GM23338 (cell line): ENCODE results near the gene NPSR1. TPM values are rescaled to one million over a fixed set of nuclear protein-coding genes. Genes with fewer than 3 reads are reported as not detected.
"Not testable (repeated sequence)": the region's sequence is repeated elsewhere in the genome, so short reads cannot be mapped to it uniquely, and the experiment has no call there.

Source experiments
- ATAC-seq: fragments of 200-7000 bp; cut with Tn5 transposase; 3 replicates; pipeline ENCODE4 v1.9.1; 2020
- DNase-seq: peaks from one replicate; pipeline ENCODE4 v3.0.0-alpha.2; 2015; ENCODE audit warnings: low spot score
- H2AFZ ChIP-seq: fragments of 200-600 bp; sonication (generic); 2 replicates; pipeline ENCODE4 v1.8.0; 2016; ENCODE audit warnings: antibody characterized with exemption, mild to moderate bottlenecking, moderate library complexity
- H3F3A ChIP-seq: fragments of 200-600 bp; sonication (generic); replicated peaks from 2 replicates; pipeline ENCODE4 v1.8.0; 2017; ENCODE audit warnings: antibody characterized with exemption, mixed run types, low read depth
- H3K27ac ChIP-seq: fragments of 200-600 bp; sonication (generic); 2 replicates; pipeline ENCODE4 v1.6.1; 2016; ENCODE audit warnings: low read depth
- H3K27me3 ChIP-seq: fragments of 200-600 bp; sonication (generic); 2 replicates; pipeline ENCODE4 v1.8.0; 2016; ENCODE audit warnings: mild to moderate bottlenecking, mixed run types, moderate library complexity; ENCODE audit not compliant: insufficient read depth
- H3K36me3 ChIP-seq: fragments of 200-600 bp; sonication (generic); 2 replicates; pipeline ENCODE4 v1.8.0; 2016; ENCODE audit warnings: mild to moderate bottlenecking; ENCODE audit not compliant: insufficient read depth
- H3K4me1 ChIP-seq: fragments of 200-600 bp; sonication (generic); 2 replicates; pipeline ENCODE4 v1.8.0; 2016; ENCODE audit warnings: mild to moderate bottlenecking, moderate library complexity; ENCODE audit not compliant: insufficient read depth
- H3K4me2 ChIP-seq: fragments of 200-600 bp; sonication (generic); 2 replicates; pipeline ENCODE4 v1.7.1; 2017; ENCODE audit warnings: mixed run types
- H3K4me3 ChIP-seq: fragments of 200-600 bp; sonication (generic); 2 replicates; pipeline ENCODE4 v1.6.1; 2016; ENCODE audit warnings: mixed run types
- H3K79me2 ChIP-seq: fragments of 200-600 bp; sonication (generic); replicated peaks from 2 replicates; pipeline ENCODE4 v1.8.0; 2017; ENCODE audit warnings: mild to moderate bottlenecking; ENCODE audit not compliant: insufficient read depth
- H3K9me2 ChIP-seq: fragments of 200-600 bp; sonication (generic); 2 replicates; pipeline ENCODE4 v1.8.0; 2017; ENCODE audit not compliant: insufficient read depth
- H4K20me1 ChIP-seq: fragments of 200-600 bp; sonication (generic); replicated peaks from 2 replicates; pipeline ENCODE4 v1.8.0; 2017; ENCODE audit warnings: mild to moderate bottlenecking; ENCODE audit not compliant: insufficient read depth
- H3K27ac Mint-ChIP-seq: 2 replicates; pipeline ENCODE4 v1.8.0; 2020; ENCODE audit warnings: inconsistent platforms, mild to moderate bottlenecking, moderate library complexity, mixed read lengths
- H3K27me3 Mint-ChIP-seq: 3 replicates; pipeline ENCODE4 v1.8.0; 2022; ENCODE audit warnings: low read depth, mild to moderate bottlenecking, moderate library complexity, mixed read lengths, inconsistent platforms; ENCODE audit not compliant: insufficient read depth, poor library complexity
- H3K36me3 Mint-ChIP-seq: 3 replicates; pipeline ENCODE4 v1.8.0; 2021; ENCODE audit warnings: low read depth, mild to moderate bottlenecking, inconsistent platforms, moderate library complexity, mixed read lengths
- H3K4me1 Mint-ChIP-seq: 3 replicates; pipeline ENCODE4 v1.8.0; 2020; ENCODE audit warnings: mild to moderate bottlenecking, inconsistent platforms, mixed read lengths
- H3K4me3 Mint-ChIP-seq: 3 replicates; pipeline ENCODE4 v1.8.0; 2021; ENCODE audit warnings: moderate library complexity, mild to moderate bottlenecking, inconsistent platforms, mixed read lengths
- H3K9me3 Mint-ChIP-seq: 3 replicates; pipeline ENCODE4 v1.8.0; 2020; ENCODE audit warnings: moderate library complexity, mild to moderate bottlenecking, inconsistent platforms, mixed read lengths
- CREB1 ChIP-seq: fragments of 250-450 bp; sonication (Bioruptor Pico); IDR thresholded peaks from 2 replicates; pipeline ENCODE4 v1.5.0; 2020; ENCODE audit warnings: low read depth, mild to moderate bottlenecking, moderate library complexity
- CTCF ChIP-seq, 2 experiments: fragments of 200-600 bp in 1 of 2; sonication (generic) in 1 of 2; conservative IDR thresholded peaks; 2 replicates each; pipeline versions ENCODE4 v1.5.1 to v1.6.1; 2016 to 2017; ENCODE audit warnings: antibody characterized with exemption in 2 of 2, low read depth in 2 of 2, mild to moderate bottlenecking in 2 of 2, moderate library complexity in 1 of 2
- EZH2 ChIP-seq: fragments of 200-600 bp; sonication (generic); IDR thresholded peaks from one replicate; pipeline ENCODE4 v1.8.0; 2017; ENCODE audit warnings: antibody characterized with exemption, mild to moderate bottlenecking, low read depth; ENCODE audit not compliant: unreplicated experiment
- EZH2phosphoT487 ChIP-seq: fragments of 200-600 bp; sonication (generic); IDR thresholded peaks from one replicate; pipeline ENCODE4 v1.8.1; 2018; ENCODE audit warnings: antibody characterized with exemption; ENCODE audit not compliant: unreplicated experiment
- JUNB ChIP-seq: IDR thresholded peaks from one replicate; pipeline ENCODE4 v1.6.1; 2016; ENCODE audit warnings: antibody characterized with exemption; ENCODE audit not compliant: unreplicated experiment
- NANOG ChIP-seq: IDR thresholded peaks from 2 replicates; pipeline ENCODE4 v1.6.1; 2016; ENCODE audit warnings: antibody characterized with exemption, borderline replicate concordance
- POLR2AphosphoS5 ChIP-seq: IDR thresholded peaks from 2 replicates; pipeline ENCODE4 v1.6.1; 2016; ENCODE audit warnings: antibody characterized with exemption, low read depth
- REST ChIP-seq: IDR thresholded peaks from one replicate; pipeline ENCODE4 v1.6.1; 2018; ENCODE audit warnings: antibody characterized with exemption; ENCODE audit not compliant: unreplicated experiment
- ZNF114 ChIP-seq: fragments of 250-450 bp; sonication (Bioruptor Pico); IDR thresholded peaks from 2 replicates; pipeline ENCODE4 v1.5.0; 2020; ENCODE audit warnings: mild to moderate bottlenecking, moderate library complexity
- polyA plus RNA-seq: library from polyadenylated mRNA; unstranded; fragments of >200 nt; fragmentation: Nextera tagmentation; extraction: Ambion mirVana; gene quantifications from 2 replicates; pipeline ENCODE4 v1.2.1, GENCODE V29; 2016
- total RNA-seq: library from RNA; depleted of rRNA; stranded (reverse); fragments of >200 nt; shearing (Covaris generic); gene quantifications from 2 replicates; pipeline ENCODE4 v1.2.3, GENCODE V29; 2014

NPSR1 gene
- total and polyA plus RNA-seq, 2 experiments from 2014 or later = not detected

- H3K79me2 ChIP-seq, H3K9me2 ChIP-seq, H3K27ac ChIP-seq, H3K4me2 ChIP-seq, H3F3A ChIP-seq, H4K20me1 ChIP-seq, H3K4me3 Mint-ChIP-seq, H2AFZ ChIP-seq, H3K4me3 ChIP-seq, ATAC-seq, H3K27ac Mint-ChIP-seq, H3K27me3 Mint-ChIP-seq, DNase-seq, H3K36me3 ChIP-seq, H3K27me3 ChIP-seq: not testable (repeated sequence)
- Mint-ChIP-seq H3K36me3 (peaks cover 18% of the 10 kb centered on the region), H3K9me3 (peaks cover 29% of the 10 kb centered on the region), H3K4me1 (peaks cover 37% of the 10 kb centered on the region)
- peaks cover 18% of the 10 kb centered on the region; the same call in 1 of the 2 replicates for H3K4me1 ChIP-seq
Observed at GRCh38 chr7:34878944-34879735, 221.1 kb downstream of the NPSR1 start.

- Histone ChIP-seq H3K79me2 (no peaks in the 10 kb centered on the region), H3K9me2 (0 out of 2 replicates have a peak, but pooled peaks cover 9% of the 10 kb centered on the region), H3F3A (no peaks in the 10 kb centered on the region), H3K4me3 (no peak overlapping the region), H3K27ac (0 out of 2 replicates have a peak overlapping the region, but pooled peaks have one; percentile 26), H3K4me1 (peaks cover 18% of the 10 kb centered on the region; the same call in 1 of the 2 replicates), H3K36me3 (peaks cover 8% of the 10 kb centered on the region; the same call in 1 of the 2 replicates), H2AFZ (0 out of 2 replicates have a peak overlapping the region, but pooled peaks have one; percentile 0), H3K27me3 (no peaks in the 10 kb centered on the region), H4K20me1 (no peaks in the 10 kb centered on the region), H3K4me2 (peak overlapping the region; percentile 35; the same call in 1 of the 2 replicates)
- H3K36me3 Mint-ChIP-seq = peaks cover 18% of the 10 kb centered on the region
- H3K27ac Mint-ChIP-seq = 0 out of 2 replicates have a peak overlapping the region, but pooled peaks have one; percentile 24
- peaks cover 7% of the 10 kb centered on the region for H3K27me3 Mint-ChIP-seq
- H3K9me3 Mint-ChIP-seq = peaks cover 34% of the 10 kb centered on the region
- H3K4me1 Mint-ChIP-seq = peaks cover 36% of the 10 kb centered on the region
- TF ChIP-seq EZH2phosphoT487 (no peak), CTCF (conservative IDR thresholded peaks at IDR 0.05; ENCODE audit: low read depth in 2 of 2) (no peak), ZNF114 (CRISPR knock-in tag) (no peak), NANOG (no peak), CREB1 (no peak), POLR2AphosphoS5 (no peak), REST (no peak), EZH2 (no peak), JUNB (no peak)
- ATAC-seq (no peak), DNase-seq (no peak)
- no peak overlapping the region for H3K4me3 Mint-ChIP-seq
Observed at GRCh38 chr7:34879871-34880270, 221.9 kb downstream of the NPSR1 start.

GRCh38 chr7:34883855-34884254 is 225.8 kb downstream of the NPSR1 start:
- H3K9me3 Mint-ChIP-seq = peaks cover 44% of the 10 kb centered on the region
- H3K27ac ChIP-seq, H3K4me3 ChIP-seq, H2AFZ ChIP-seq, H3K4me2 ChIP-seq, H3F3A ChIP-seq, H3K4me3 Mint-ChIP-seq, H3K27ac Mint-ChIP-seq, ATAC-seq, H3K36me3 ChIP-seq, H3K27me3 Mint-ChIP-seq, H3K27me3 ChIP-seq, H4K20me1 ChIP-seq, H3K79me2 ChIP-seq, DNase-seq: not testable (repeated sequence)
- H3K36me3 Mint-ChIP-seq = peaks cover 23% of the 10 kb centered on the region
- peaks cover 18% of the 10 kb centered on the region; the same call in 1 of the 2 replicates for H3K4me1 ChIP-seq
- H3K4me1 Mint-ChIP-seq = peaks cover 20% of the 10 kb centered on the region
- peaks cover 27% of the 10 kb centered on the region for H3K9me2 ChIP-seq
